GM12891 (cell line): ENCODE data around the gene FBL.
A peak's percentile ranks its signal among the peaks of the same experiment; 100 is the strongest.

Experiments
- PAX5 ChIP-seq: IDR thresholded peaks from 2 replicates; pipeline ENCODE4 v1.6.1; 2011; ENCODE audit warnings: low read length, moderate library complexity, mild to moderate bottlenecking; ENCODE audit not compliant: insufficient read depth, severe bottlenecking
- POLR2A ChIP-seq: IDR thresholded peaks from 2 replicates; pipeline ENCODE4 v1.6.1; 2011; ENCODE audit warnings: low read depth, low read length, control low read depth
- POLR2AphosphoS5 ChIP-seq: IDR thresholded peaks from 2 replicates; pipeline ENCODE4 v1.6.1; 2011; ENCODE audit warnings: low read depth, low read length, control low read depth
- POU2F2 ChIP-seq: IDR thresholded peaks from 2 replicates; pipeline ENCODE4 v1.6.1; 2011; ENCODE audit warnings: low read depth, mild to moderate bottlenecking, control low read depth, low read length, moderate library complexity
- SPI1 ChIP-seq: IDR thresholded peaks from 2 replicates; pipeline ENCODE4 v1.6.1; 2011; ENCODE audit warnings: low read depth, low read length, control low read depth
- TAF1 ChIP-seq: IDR thresholded peaks from 2 replicates; pipeline ENCODE4 v1.6.1; 2011; ENCODE audit warnings: low read depth, low read length, control low read depth

- TF ChIP-seq POLR2AphosphoS5: peak; percentile 68; the same call in 1 of the 2 replicates
- TF ChIP-seq POLR2A: peak; percentile 72; the same call in 1 of the 2 replicates
- TF ChIP-seq POU2F2: peak; percentile 40; the same call in 1 of the 2 replicates
- no peak for TF ChIP-seq TAF1
- TF ChIP-seq SPI1: no peak
- no peak for TF ChIP-seq PAX5
Measured at GRCh38 chr19:39796000-39796498, 50.1 kb downstream of the FBL start.
